GM12878 (cell line): ENCODE measurements around the gene ARHGEF33. TPM values are rescaled to one million over a fixed set of nuclear protein-coding genes. Genes with fewer than 3 reads are reported as not detected.

ENCODE experiments used
- ATAC-seq: fragments of 200-7000 bp; cut with Tn5 transposase; 3 replicates; pipeline ENCODE4 v1.9.1; 2020; ENCODE audit warnings: mild to moderate bottlenecking, moderate library complexity
- BruUV-seq: library from RNA; stranded (reverse); fragments of 400-500 nt; replicated peaks from 2 replicates; lab custom pipeline; 2021; lab: Mats Ljungman, UMichigan
- CTCF ChIA-PET: fragments of 300-600 bp; sonication (Branson Sonifier 250); formaldehyde crosslinking; extraction: SDS; loops from one replicate; lab custom pipeline; 2021; ENCODE audit warnings: inconsistent platforms; lab: Yijun Ruan, JAX
- POLR2A ChIA-PET: fragments of 350-600 bp; formaldehyde crosslinking; extraction: SDS; loops from one replicate; lab custom pipeline; 2021; ENCODE audit warnings: inconsistent platforms; lab: Charles Lee
- RAD21 ChIA-PET: fragments of 300-600 bp; sonication (Branson Sonifier 250); formaldehyde crosslinking; loops from one replicate; lab custom pipeline; 2023; ENCODE audit warnings: antibody characterized with exemption; ENCODE audit not compliant: unreplicated experiment; lab: Charles Lee
- SMC1A ChIA-PET: fragments of 300-600 bp; sonication (Branson Sonifier 250); formaldehyde crosslinking; loops from one replicate; lab custom pipeline; 2023; ENCODE audit not compliant: unreplicated experiment, uncharacterized antibody; lab: Charles Lee
- DNase-seq: peaks from one replicate; pipeline ENCODE4 v3.0.0-alpha.2; 2011; ENCODE audit warnings: low read depth, low spot score
- FAIRE-seq: peaks from 3 replicates; lab custom pipeline; 2011; peaks lifted over from hg19 to GRCh38; lab: Jason Lieb, UNC
- H2AFZ ChIP-seq: 2 replicates; pipeline ENCODE4 v1.6.0; 2011; ENCODE audit warnings: low read depth, low read length, control low read depth; ENCODE audit not compliant: control insufficient read depth
- H3K27ac ChIP-seq: 2 replicates; pipeline ENCODE4 v1.5.1; 2011; ENCODE audit warnings: control low read depth; ENCODE audit not compliant: control insufficient read depth, insufficient read depth
- H3K27me3 ChIP-seq, 2 experiments: replicated peaks in 1 of 2; 2 replicates each; pipeline versions ENCODE4 v1.6.0 to v1.6.1; 2011; ENCODE audit warnings: low read length in 1 of 2; ENCODE audit not compliant: control insufficient read depth in 2 of 2, insufficient read depth in 2 of 2
- H3K36me3 ChIP-seq, 2 experiments: 2 replicates each; pipeline ENCODE4 v1.5.1; 2011; ENCODE audit warnings: low read length in 1 of 2; ENCODE audit not compliant: control insufficient read depth in 2 of 2, insufficient read depth in 2 of 2
- H3K4me1 ChIP-seq: 2 replicates; pipeline ENCODE4 v1.6.1; 2011; ENCODE audit warnings: mild to moderate bottlenecking, low read length, moderate library complexity, mixed read lengths; ENCODE audit not compliant: control insufficient read depth, insufficient read depth
- H3K4me2 ChIP-seq: 2 replicates; pipeline ENCODE4 v1.6.0; 2011; ENCODE audit warnings: control low read depth; ENCODE audit not compliant: control insufficient read depth, insufficient read depth
- H3K4me3 ChIP-seq: fragments of 200-600 bp; sonication (generic); 2 replicates; pipeline ENCODE4 v1.5.1; 2016
- H3K79me2 ChIP-seq: 2 replicates; pipeline ENCODE4 v1.6.0; 2011; ENCODE audit warnings: low read length; ENCODE audit not compliant: control insufficient read depth, insufficient read depth
- H3K9ac ChIP-seq: 2 replicates; pipeline ENCODE4 v1.8.0; 2011; ENCODE audit warnings: low read length, control low read depth, mixed read lengths; ENCODE audit not compliant: control insufficient read depth, insufficient read depth
- H3K9me3 ChIP-seq: replicated peaks from 3 replicates; pipeline ENCODE4 v1.5.1; 2011; ENCODE audit warnings: mild to moderate bottlenecking, low read length; ENCODE audit not compliant: control insufficient read depth, insufficient read depth
- H4K20me1 ChIP-seq: 2 replicates; pipeline ENCODE4 v1.6.0; 2011; ENCODE audit not compliant: control insufficient read depth, insufficient read depth
- BACH1 ChIP-seq: fragments of 450-650 bp; IDR thresholded peaks from 2 replicates; pipeline ENCODE4 v1.6.1; 2017; ENCODE audit warnings: mild to moderate bottlenecking, borderline replicate concordance
- BCL3 ChIP-seq: IDR thresholded peaks from 2 replicates; pipeline ENCODE4 v1.6.1; 2011; ENCODE audit warnings: borderline replicate concordance, low read depth, mild to moderate bottlenecking, moderate library complexity, low read length; ENCODE audit not compliant: insufficient read depth, poor library complexity, severe bottlenecking
- CBFB ChIP-seq: IDR thresholded peaks from 2 replicates; pipeline ENCODE4 v1.6.1; 2016; ENCODE audit warnings: antibody characterized with exemption, low read depth
- CHD1 ChIP-seq: IDR thresholded peaks from 2 replicates; pipeline ENCODE4 v1.6.1; 2012; ENCODE audit warnings: low read depth, low read length, improper control_type of control experiment
- CHD4 ChIP-seq: fragments of 200-600 bp; sonication (generic); IDR thresholded peaks from 2 replicates; pipeline ENCODE4 v1.6.1; 2016; ENCODE audit warnings: mild to moderate bottlenecking
- CREM ChIP-seq: IDR thresholded peaks from 2 replicates; pipeline ENCODE4 v1.6.1; 2014; ENCODE audit warnings: antibody characterized with exemption, low read depth
- EP300 ChIP-seq, 2 experiments: fragments of 150-350 bp in 1 of 2; IDR thresholded peaks; 2 replicates each; pipeline ENCODE4 v1.6.1; 2011 to 2012; ENCODE audit warnings: low read depth in 2 of 2, low read length in 2 of 2, borderline replicate concordance in 1 of 2, improper control_type of control experiment in 1 of 2, inconsistent platforms in 1 of 2; ENCODE audit not compliant: control insufficient read depth in 1 of 2
- EZH2 ChIP-seq: IDR thresholded peaks from 2 replicates; pipeline ENCODE4 v1.6.1; 2012; ENCODE audit warnings: low read depth, mild to moderate bottlenecking, control low read depth, inconsistent platforms, low read length, borderline replicate concordance; ENCODE audit not compliant: control insufficient read depth
- FOXK2 ChIP-seq: fragments of 450-650 bp; IDR thresholded peaks from 2 replicates; pipeline ENCODE4 v1.6.1; 2017; ENCODE audit warnings: mild to moderate bottlenecking, moderate library complexity
- FOXM1 ChIP-seq: IDR thresholded peaks from 2 replicates; pipeline ENCODE4 v1.6.1; 2012; ENCODE audit warnings: low read depth, mild to moderate bottlenecking, inconsistent platforms, low read length, moderate library complexity
- IKZF2 ChIP-seq, 2 experiments: fragments of 450-650 bp; IDR thresholded peaks; 2 replicates each; pipeline ENCODE4 v1.6.1; 2017; ENCODE audit warnings: mild to moderate bottlenecking in 2 of 2, moderate library complexity in 2 of 2
- MTA2 ChIP-seq: fragments of 450-650 bp; IDR thresholded peaks from 2 replicates; pipeline ENCODE4 v1.6.1; 2016; ENCODE audit warnings: low read depth, mild to moderate bottlenecking, moderate library complexity
- NR2C1 ChIP-seq: fragments of 450-650 bp; IDR thresholded peaks from 2 replicates; pipeline ENCODE4 v1.6.1; 2017; ENCODE audit warnings: antibody characterized with exemption, mild to moderate bottlenecking, moderate library complexity
- POLR2AphosphoS2 ChIP-seq: IDR thresholded peaks from 2 replicates; pipeline ENCODE4 v1.6.1; 2011; ENCODE audit warnings: low read depth, mild to moderate bottlenecking, low read length, improper control_type of control experiment, moderate library complexity
- RCOR1 ChIP-seq: conservative IDR thresholded peaks from 2 replicates; pipeline ENCODE4 v1.6.1; 2012; ENCODE audit warnings: low read depth, low read length, improper control_type of control experiment
- SREBF2 ChIP-seq: IDR thresholded peaks from 2 replicates; pipeline ENCODE4 v1.6.1; 2012; ENCODE audit warnings: mild to moderate bottlenecking, low read length
- SUZ12 ChIP-seq: fragments of 200-600 bp; sonication (generic); IDR thresholded peaks from one replicate; pipeline ENCODE4 v1.6.1; 2018; ENCODE audit warnings: antibody characterized with exemption, mild to moderate bottlenecking; ENCODE audit not compliant: unreplicated experiment
- TAF1 ChIP-seq: IDR thresholded peaks from 2 replicates; pipeline ENCODE4 v1.6.1; 2011; ENCODE audit warnings: mild to moderate bottlenecking, low read depth, low read length, borderline replicate concordance
- TARDBP ChIP-seq: IDR thresholded peaks from 2 replicates; pipeline ENCODE4 v1.6.1; 2016; ENCODE audit warnings: borderline replicate concordance
- TBL1XR1 ChIP-seq: IDR thresholded peaks from 2 replicates; pipeline ENCODE4 v1.6.1; 2012; ENCODE audit warnings: low read depth, low read length, improper control_type of control experiment
- WGBS: methylation state at CpG from one replicate; pipeline ENCODE4 v1.1.6; 2016; ENCODE audit warnings: low lambda C conversion rate; ENCODE audit not compliant: insufficient replicate concordance, insufficient coverage; ENCODE audit errors: missing lambda C conversion rate; 5-methylcytosine and 5-hydroxymethylcytosine counted together
- in situ Hi-C: fragments of 300-500 bp; cut with MboI; formaldehyde crosslinking; loops from 9 replicates; pipeline ENCODE4 v1.14.3; 2018; ENCODE audit warnings: mixed read lengths
- intact Hi-C: fragments of 100-400 bp; cut with micrococcal nuclease; formaldehyde crosslinking; loops from one replicate; pipeline ENCODE4 v1.14.2; 2022; ENCODE audit not compliant: unreplicated experiment
- polyA plus RNA-seq, 11 experiments: library from polyadenylated mRNA; depleted of rRNA in 4 of 11; unstranded in 6 of 11; stranded (reverse) in 5 of 11; fragments of >200 nt; fragmentation: Nextera tagmentation in 4 of 11; fragmentation: Illumina TruSeq in 1 of 11; extraction: Ambion mirVana in 4 of 11; extraction: Trizol in 1 of 11; gene quantifications; 1 replicate in 1 of 11; 2 replicates in 10 of 11; pipeline versions ENCODE4 v1.2.1 to v1.2.3, GENCODE V29; 2011 to 2016; ENCODE audit warnings: inconsistent platforms in 2 of 11, missing spikeins in 2 of 11, low read depth in 1 of 11
- total RNA-seq, 4 experiments: library from RNA; depleted of rRNA in 3 of 4; stranded (reverse); fragments of >200 nt in 3 of 4; fragmentation: Illumina TruSeq in 1 of 4; extraction: Trizol in 1 of 4; gene quantifications; 2 replicates each; pipeline versions ENCODE4 v1.2.1 to v1.2.3, GENCODE V29; 2013 to 2021

Gene ARHGEF33
- total and polyA plus RNA-seq, 10 of the 15 experiments (the other 5 are each of a cell fraction or from before 2014, with no cell fraction given) = 0.01 to 0.08 (median 0.05) TPM; not detected in 4

- TF ChIP-seq EZH2 (no peak), CBFB (no peak), TAF1 (no peak), SUZ12 (no peak), POLR2AphosphoS2 (no peak)
- TF ChIP-seq, all 136 proteins: peak for 20
Measured at GRCh38 chr2:38907743-38908562, 18.3 kb downstream of the ARHGEF33 start (continued).

- no peak overlapping the region for H3K9ac ChIP-seq
- no peak overlapping the region for H3K4me2 ChIP-seq
- H3K9me3 ChIP-seq = no peaks in the 10 kb centered on the region
- intact Hi-C loops = no loop called here
- no peak for DNase-seq
- TF ChIP-seq RCOR1 (no peak), POLR2AphosphoS2 (no peak), EP300 (IDR thresholded peaks at IDR 0.05; ENCODE audit: borderline replicate concordance in 1 of 2, control insufficient read depth in 1 of 2, low read depth in 2 of 2, low read length in 2 of 2) (no peak), MTA2 (no peak), TARDBP (no peak), CHD4 (no peak), IKZF2 (IDR thresholded peaks at IDR 0.05) (no peak), TBL1XR1 (no peak), FOXM1 (no peak), CREM (no peak), BCL3 (no peak), NR2C1 (no peak), BACH1 (no peak), SREBF2 (no peak), FOXK2 (no peak), CHD1 (no peak)
- BruUV-seq = no TSS peak
- ATAC-seq = no peak
- WGBS = 34% methylated on average over 1 of the region's 1 CpG
- no peaks in the 10 kb centered on the region for H3K36me3 ChIP-seq
- H2AFZ ChIP-seq = no peak overlapping the region
- POLR2A ChIA-PET = interaction anchor here (0.6 kb wide), 1 partner anchor 132 kb away, joined by 3 read pairs; no protein-coding TSS in a partner anchor
- H4K20me1 ChIP-seq = no peaks in the 10 kb centered on the region
- H3K4me3 ChIP-seq = no peak overlapping the region
- SMC1A ChIA-PET = no interaction called here
- H3K79me2 ChIP-seq = no peaks in the 10 kb centered on the region
- H3K4me1 ChIP-seq = peaks cover 24% of the 10 kb centered on the region
- no peak overlapping the region for H3K27ac ChIP-seq
- in situ Hi-C loops = no loop called here
- CTCF ChIA-PET = interaction anchor here (1.0 kb wide), 1 partner anchor 13 kb away, joined by 3 read pairs; no protein-coding TSS in a partner anchor
- FAIRE-seq = no peak
- H3K27me3 ChIP-seq = no peaks in the 10 kb centered on the region
- RAD21 ChIA-PET = no interaction called here
Measured at GRCh38 chr2:38909872-38910271, 20.2 kb downstream of the ARHGEF33 start.
